Aortic smooth muscle cell (primary cell): Measurements from ENCODE around the gene DENND2D. TPM values are rescaled to one million over a fixed set of nuclear protein-coding genes. Genes with fewer than 3 reads are reported as not detected.

ENCODE experiments used
- total RNA-seq: library from RNA; depleted of rRNA; stranded (reverse); fragments of >200 nt; gene quantifications from 2 replicates; pipeline ENCODE4 v1.2.3, GENCODE V29; 2014

The DENND2D gene
- total RNA-seq: 0.25 and 0.40 TPM in 2 replicates

GRCh38 chr1:111199881-111200801 is at the start of gene DENND2D:
DENND2D (minus strand) TSS chr1:111200646; CDS start chr1:111200459, 187 bp downstream.

GRCh38 chr1:111227434-111227833 is 27.0 kb upstream of the DENND2D start, which contains the start of gene CHI3L2:
CHI3L2 (plus strand) TSS chr1:111227713; CDS start chr1:111227730, 17 bp downstream.

GRCh38 chr1:111139956-111140679 is 60.3 kb downstream of the DENND2D start, which contains the start of the genes CEPT1 and DRAM2:
CEPT1 (plus strand) TSS chr1:111140223; CDS start chr1:111147715, 7,492 bp downstream.
DRAM2 (minus strand) TSS chr1:111140093; CDS start chr1:111131554, 8,539 bp downstream.

Other genes with a start within 250 kb of the DENND2D start
- 8.1 and 10.1 TPM in 2 replicates for gene LRIF1, start 236.7 kb downstream of the DENND2D start, total RNA-seq
- 39.9 and 48.2 TPM in 2 replicates for gene DRAM2, start 60.6 kb downstream of the DENND2D start, total RNA-seq
- gene CEPT1, start 60.4 kb downstream of the DENND2D start, total RNA-seq: 27.7 and 29.9 TPM in 2 replicates
- 0.12 and 1.1 TPM in 2 replicates for gene CHI3L2, start 27.1 kb upstream of the DENND2D start, total RNA-seq
- not detected in 2 replicates for gene CHIA, start 90.2 kb upstream of the DENND2D start, total RNA-seq
- gene OVGP1, start 227.1 kb upstream of the DENND2D start, total RNA-seq: 0.26 and 0.44 TPM in 2 replicates
- gene WDR77, start 248.6 kb upstream of the DENND2D start, total RNA-seq: 16.4 and 25.9 TPM in 2 replicates
- 299 and 396 TPM in 2 replicates for gene ATP5PB, start 248.8 kb upstream of the DENND2D start, total RNA-seq